ENCODE data around the gene ARHGAP23.

DNA sequence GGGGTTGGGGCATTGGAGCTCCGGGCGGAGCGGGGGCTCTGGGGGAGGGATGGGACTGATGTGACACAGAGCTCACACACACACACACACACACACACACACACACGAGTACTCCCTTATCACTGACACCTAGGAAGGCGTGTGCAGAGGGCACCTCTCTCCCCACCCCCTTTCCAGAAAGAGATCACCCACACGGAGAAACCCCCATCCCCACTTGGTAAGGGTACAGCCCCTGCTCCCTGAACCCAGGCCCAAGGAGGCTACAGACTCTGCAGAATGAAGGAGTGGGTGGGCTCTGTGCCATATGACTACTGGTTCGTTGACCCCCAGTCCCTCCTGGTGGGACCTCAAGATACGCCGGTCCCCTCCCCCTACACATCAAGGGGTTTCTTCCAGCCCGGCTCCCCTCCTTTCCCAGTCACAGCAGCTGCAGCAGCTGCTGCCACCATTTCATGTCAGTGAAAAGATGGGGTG, 8.7 kb upstream of the ARHGAP23 start:
- TF ChIP-seq EP300 (IDR thresholded peaks at IDR 0.05; ENCODE audit: borderline replicate concordance): no peak
- no peak for TF ChIP-seq EGR1 (IDR thresholded peaks at IDR 0.05)
- TF ChIP-seq YY1 (IDR thresholded peaks at IDR 0.05; ENCODE audit: low read depth): no peak
- no peak for TF ChIP-seq TAF1 (IDR thresholded peaks at IDR 0.05; ENCODE audit: low read depth)
